ENCODE measurements around the gene CWF19L2. TPM values are rescaled to one million over a fixed set of nuclear protein-coding genes. Genes with fewer than 3 reads are reported as not detected.

The CWF19L2 gene
- total RNA-seq, 1 experiment from 2014 or later = 8.6 TPM

DNA sequence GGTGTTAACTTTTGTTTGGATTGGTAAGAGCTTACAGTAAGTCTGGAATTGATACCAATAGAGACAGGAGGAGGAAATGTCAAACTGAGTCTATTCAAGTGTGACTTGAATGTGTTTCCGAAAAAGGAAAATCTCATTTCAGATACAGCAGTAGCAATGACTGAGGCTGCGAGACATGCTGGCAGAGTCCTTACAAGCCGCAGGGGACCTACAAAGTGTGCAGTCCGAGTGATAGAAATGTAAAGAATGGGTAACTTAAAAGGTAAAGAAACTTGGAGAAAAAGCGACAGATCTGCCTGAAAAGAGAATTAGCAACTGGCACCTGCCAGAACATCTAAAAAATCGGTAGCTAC lies 444 bp downstream of the CWF19L2 start:
- peak overlapping the region; percentile 82 for H3K9ac ChIP-seq (ENCODE audit: low read length)
- DNase-seq = no peak
- no peaks in the 10 kb centered on the region for H3K9me3 ChIP-seq (ENCODE audit: low read length)
- peaks cover 22% of the 10 kb centered on the region for H3K79me2 ChIP-seq (ENCODE audit: low read length)
- no peaks in the 10 kb centered on the region for H3F3A ChIP-seq (ENCODE audit: low read length, unreplicated experiment)
- TF ChIP-seq CTCF (conservative IDR thresholded peaks at IDR 0.05; ENCODE audit: low read depth, low read length) = no peak
- TF ChIP-seq EZH2phosphoT487 (IDR thresholded peaks at IDR 0.05; ENCODE audit: borderline replicate concordance, low read length) = no peak
- TF ChIP-seq EZH2 (IDR thresholded peaks at IDR 0.05; ENCODE audit: low read length, unreplicated experiment) = no peak
- H3K36me3 ChIP-seq (ENCODE audit: low read depth, low read length) = peaks cover 12% of the 10 kb centered on the region; the same call in 1 of the 2 replicates
- H3K4me2 ChIP-seq (ENCODE audit: low read length) = peak overlapping the region; percentile 94
- BruUV-seq (replicated peaks) = TSS peak; percentile 84
- peak overlapping the region; percentile 90 for H3K4me3 ChIP-seq (ENCODE audit: low read length)
- no peaks in the 10 kb centered on the region for H3K27me3 ChIP-seq (ENCODE audit: low read length)
- no peaks in the 10 kb centered on the region for H3K9me2 ChIP-seq (replicated peaks; ENCODE audit: low read length)
- ATAC-seq = peak; percentile 61
- POLR2A ChIA-PET (ENCODE audit: unreplicated experiment) = interaction anchor here (0.6 to 1.0 kb wide), 2 partner anchors 17 to 106 kb away, joined by 3 to 4 read pairs; no protein-coding TSS in a partner anchor
- intact Hi-C loops (cut with micrococcal nuclease) = loop anchor here (1.0 kb wide), 1 partner anchor 36 kb away; no protein-coding TSS in a partner anchor
- H3K4me1 ChIP-seq (ENCODE audit: insufficient read depth, low read length) = peaks cover 14% of the 10 kb centered on the region
- H2AFZ ChIP-seq (ENCODE audit: low read length) = peak overlapping the region; percentile 87
- CTCF ChIA-PET = interaction anchor here (0.6 kb wide), 1 partner anchor 226 kb away, joined by 3 read pairs; no protein-coding TSS in a partner anchor
- H3K27ac ChIP-seq (ENCODE audit: low read length) = no peak overlapping the region
- no peaks in the 10 kb centered on the region for H4K20me1 ChIP-seq (ENCODE audit: low read length)

DNA sequence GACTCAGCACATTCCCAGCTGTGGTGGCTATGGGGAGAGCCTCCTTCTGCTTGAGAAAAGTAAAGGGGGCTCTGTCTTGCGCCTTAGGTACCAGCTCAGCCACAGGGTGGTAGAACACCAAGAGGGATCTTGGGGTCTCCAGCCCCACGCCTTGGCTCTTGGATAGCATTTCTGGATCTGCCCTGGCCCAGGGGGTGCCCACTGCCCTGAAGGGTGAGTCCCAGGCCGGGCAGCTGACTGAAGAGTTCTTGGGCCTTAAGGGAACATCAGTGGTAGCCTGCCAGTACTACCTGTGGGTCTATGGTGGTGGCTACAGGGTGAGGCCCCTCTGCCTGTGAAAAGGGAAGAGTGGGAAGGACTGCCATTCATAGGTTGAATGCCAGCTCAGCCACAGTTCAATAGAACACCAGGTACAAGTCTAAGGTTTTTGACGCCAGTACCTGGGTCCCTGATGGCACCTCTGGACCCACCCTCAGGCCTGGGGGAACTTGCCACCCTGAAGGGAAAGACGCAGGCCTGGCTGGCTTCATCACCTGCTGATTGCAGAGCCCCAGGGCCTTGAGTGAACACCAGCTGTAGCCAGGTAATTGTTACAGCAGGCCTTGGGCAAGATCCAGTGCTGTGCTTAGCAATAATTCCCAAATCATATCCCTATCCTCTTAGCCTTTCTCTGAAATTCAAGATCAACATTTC lies 3.9 kb downstream of the CWF19L2 start:
- CTCF ChIA-PET = no interaction called here

More for the DNA sequence above, 3.9 kb downstream of the CWF19L2 start:
- Histone ChIP-seq H3K9ac (ENCODE audit: low read length) (no peak overlapping the region), H3K4me1 (ENCODE audit: insufficient read depth, low read length) (peaks cover 14% of the 10 kb centered on the region), H3K4me3 (ENCODE audit: low read length) (no peak overlapping the region), H3K27me3 (ENCODE audit: low read length) (no peaks in the 10 kb centered on the region), H3K9me3 (ENCODE audit: low read length) (no peaks in the 10 kb centered on the region), H3K79me2 (ENCODE audit: low read length) (peaks cover 33% of the 10 kb centered on the region), H3K9me2 (replicated peaks; ENCODE audit: low read length) (no peaks in the 10 kb centered on the region), H4K20me1 (ENCODE audit: low read length) (no peaks in the 10 kb centered on the region), H3K4me2 (ENCODE audit: low read length) (no peak overlapping the region), H3K27ac (ENCODE audit: low read length) (no peak overlapping the region), H3K36me3 (ENCODE audit: low read depth, low read length) (peaks cover 15% of the 10 kb centered on the region; the same call in 1 of the 2 replicates), H2AFZ (ENCODE audit: low read length) (no peak overlapping the region), H3F3A (ENCODE audit: low read length, unreplicated experiment) (no peaks in the 10 kb centered on the region)
- TF ChIP-seq EZH2 (IDR thresholded peaks at IDR 0.05; ENCODE audit: low read length, unreplicated experiment) (no peak), CTCF (conservative IDR thresholded peaks at IDR 0.05; ENCODE audit: low read depth, low read length) (no peak), EZH2phosphoT487 (IDR thresholded peaks at IDR 0.05; ENCODE audit: borderline replicate concordance, low read length) (no peak)
- ATAC-seq (no peak), DNase-seq (no peak)
- no TSS peak for BruUV-seq (replicated peaks)
- intact Hi-C loops (cut with micrococcal nuclease) = no loop called here
- POLR2A ChIA-PET (ENCODE audit: unreplicated experiment) = no interaction called here

All from PC-3 (cell line).